ENCODE measurements around the gene IFI30. TPM values are rescaled to one million over a fixed set of nuclear protein-coding genes. Genes with fewer than 3 reads are reported as not detected.

The IFI30 gene
- total RNA-seq, 1 experiment from 2014 or later: 23.6 TPM

DNA sequence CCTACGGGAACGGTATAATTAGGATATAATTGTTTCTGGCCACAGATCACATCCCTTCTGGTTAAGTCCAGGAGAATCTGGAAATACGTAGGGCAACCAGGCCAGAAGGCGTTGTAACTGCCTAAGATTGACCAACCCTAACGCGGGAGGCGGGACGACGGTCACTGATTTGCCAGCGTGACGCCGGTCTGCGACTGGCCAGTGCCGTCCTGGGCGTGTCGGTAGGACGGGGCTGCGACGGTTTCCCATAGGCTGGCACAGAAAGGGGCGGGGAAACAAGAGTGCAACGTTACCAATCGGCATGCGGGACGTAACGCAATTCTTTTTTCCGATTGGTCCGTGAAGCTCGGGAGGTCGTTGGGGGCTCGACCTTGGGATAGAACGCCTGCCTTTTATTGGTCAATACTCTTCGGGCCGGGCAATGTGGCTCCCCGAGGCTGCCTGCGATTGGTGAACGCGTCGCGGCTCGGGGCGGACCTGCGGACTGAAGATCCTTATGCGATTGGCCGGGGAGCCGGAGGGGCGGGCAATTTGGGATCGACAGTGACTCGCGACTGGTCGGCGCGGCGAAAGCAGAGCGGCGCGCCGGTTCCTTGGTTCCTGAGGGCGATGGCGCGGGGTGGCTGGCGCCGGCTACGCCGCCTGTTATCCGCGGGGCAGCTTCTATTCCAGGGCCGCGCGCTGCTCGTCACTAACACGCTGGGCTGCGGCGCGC lies 19.2 kb downstream of the IFI30 start, which contains the start of gene MPV17L2:
TSS of gene MPV17L2 (plus strand) at position 546 of the 715 bp plus-strand sequence. CDS start at position 610, 64 bp downstream.
- no peak within 1 kb of the TSS for H3K27ac ChIP-seq (ENCODE audit: insufficient read length, low read depth, low read length)
- no peak within 1 kb of the TSS for H2BK5ac ChIP-seq (ENCODE audit: insufficient read length, low read length)
- peak within 1 kb of the TSS; percentile 5 for H3K9ac ChIP-seq (ENCODE audit: extremely low read depth, insufficient read length, low read length)
- H3K4me2 ChIP-seq (ENCODE audit: insufficient read depth, insufficient read length, low read length): peak within 1 kb of the TSS; percentile 87
- H3K27ac Mint-ChIP-seq: peak within 1 kb of the TSS; percentile 88 to 96 (median 95)
- H2BK12ac ChIP-seq (ENCODE audit: insufficient read length, low read depth, low read length): no peak within 1 kb of the TSS
- no peak within 1 kb of the TSS for H3K56ac ChIP-seq (ENCODE audit: insufficient read length, low read depth, low read length)
- no peak within 1 kb of the TSS for H3T11ph ChIP-seq (ENCODE audit: low read length)
- H4K8ac ChIP-seq (replicated peaks; ENCODE audit: insufficient read length, low read depth, low read length): no peak within 1 kb of the TSS
- H3K9me3 ChIP-seq (ENCODE audit: control insufficient read depth, low read depth, low read length): no peaks in the 10 kb centered on the region
- no peaks in the 10 kb centered on the region; the same call in 1 of the 2 replicates for H3K27me3 Mint-ChIP-seq (ENCODE audit: low read depth)
- H3K27me3 ChIP-seq (ENCODE audit: insufficient read depth, low read length): no peaks in the 10 kb centered on the region
- H3K23me2 ChIP-seq (ENCODE audit: insufficient read length, low read depth, low read length, poor library complexity, severe bottlenecking): peaks cover 8% of the 10 kb centered on the region
- H3K36me3 Mint-ChIP-seq (ENCODE audit: insufficient read depth in 1 of 3, low read depth in 3 of 3): peaks cover 3 to 18% (median 18%) of the 10 kb centered on the region in 3 experiments
- peak within 1 kb of the TSS; percentile 39 for H3K18ac ChIP-seq (ENCODE audit: insufficient read length, low read depth, low read length)
- H4K5ac ChIP-seq (ENCODE audit: insufficient read length, low read depth, low read length): no peak within 1 kb of the TSS
- no peak within 1 kb of the TSS for H2BK120ac ChIP-seq (ENCODE audit: low read depth, low read length, poor library complexity, severe bottlenecking)
- peak; percentile 100 for DNase-seq
- no peak within 1 kb of the TSS for H4K91ac ChIP-seq (ENCODE audit: insufficient read length, low read depth, low read length)
- WGBS (ENCODE audit: extremely low coverage, insufficient read length, low lambda C conversion rate): no CpG with 5 or more reads among the region's 74 CpGs
- H2BK20ac ChIP-seq (ENCODE audit: low read depth, low read length, poor library complexity, severe bottlenecking): no peak within 1 kb of the TSS
- H3K79me2 ChIP-seq (ENCODE audit: insufficient read depth, low read length): peaks cover 2% of the 10 kb centered on the region; the same call in 1 of the 2 replicates
- TF ChIP-seq, protein P1, sequence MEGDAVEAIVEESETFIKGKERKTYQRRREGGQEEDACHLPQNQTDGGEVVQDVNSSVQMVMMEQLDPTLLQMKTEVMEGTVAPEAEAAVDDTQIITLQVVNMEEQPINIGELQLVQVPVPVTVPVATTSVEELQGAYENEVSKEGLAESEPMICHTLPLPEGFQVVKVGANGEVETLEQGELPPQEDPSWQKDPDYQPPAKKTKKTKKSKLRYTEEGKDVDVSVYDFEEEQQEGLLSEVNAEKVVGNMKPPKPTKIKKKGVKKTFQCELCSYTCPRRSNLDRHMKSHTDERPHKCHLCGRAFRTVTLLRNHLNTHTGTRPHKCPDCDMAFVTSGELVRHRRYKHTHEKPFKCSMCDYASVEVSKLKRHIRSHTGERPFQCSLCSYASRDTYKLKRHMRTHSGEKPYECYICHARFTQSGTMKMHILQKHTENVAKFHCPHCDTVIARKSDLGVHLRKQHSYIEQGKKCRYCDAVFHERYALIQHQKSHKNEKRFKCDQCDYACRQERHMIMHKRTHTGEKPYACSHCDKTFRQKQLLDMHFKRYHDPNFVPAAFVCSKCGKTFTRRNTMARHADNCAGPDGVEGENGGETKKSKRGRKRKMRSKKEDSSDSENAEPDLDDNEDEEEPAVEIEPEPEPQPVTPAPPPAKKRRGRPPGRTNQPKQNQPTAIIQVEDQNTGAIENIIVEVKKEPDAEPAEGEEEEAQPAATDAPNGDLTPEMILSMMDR (conservative IDR thresholded peaks at IDR 0.05): no peak
- peaks cover 6% of the 10 kb centered on the region for H3K79me1 ChIP-seq (ENCODE audit: insufficient read depth, low read depth, low read length, poor library complexity, severe bottlenecking)
- no peaks in the 10 kb centered on the region; the same call in 1 of the 2 replicates for H3K4me1 ChIP-seq (ENCODE audit: insufficient read depth, low read length)
- peaks cover 17 to 20% of the 10 kb centered on the region in 2 experiments for H3K4me1 Mint-ChIP-seq
- H3K4me3 Mint-ChIP-seq: peak within 1 kb of the TSS; percentile 84 to 90
- H2AFZ ChIP-seq (ENCODE audit: low read length): no peak within 1 kb of the TSS
- no peak within 1 kb of the TSS for H2BK15ac ChIP-seq (ENCODE audit: low read depth, low read length)
- H3K23ac ChIP-seq (ENCODE audit: insufficient read length, low read depth, low read length): no peak within 1 kb of the TSS
- no peak within 1 kb of the TSS for H3K4ac ChIP-seq (ENCODE audit: low read depth, low read length)
- no peak within 1 kb of the TSS; the same call in 1 of the 2 replicates for H3K14ac ChIP-seq (ENCODE audit: insufficient read depth, low read length)
- H2AK5ac ChIP-seq (ENCODE audit: insufficient read length, low read length): no peak within 1 kb of the TSS
- no peaks in the 10 kb centered on the region for H4K20me1 ChIP-seq (ENCODE audit: control insufficient read depth, insufficient read depth, insufficient read length)
- H3K9me3 Mint-ChIP-seq: no peaks in the 10 kb centered on the region; a peak in 1 of 5 replicates
